ENCODE results near the gene ATP5PD. TPM values are rescaled to one million over a fixed set of nuclear protein-coding genes. Genes with fewer than 3 reads are reported as not detected.

ATP5PD gene
- total RNA-seq, 3 donors from 2014 or later = 190 to 268 (median 222) TPM

GRCh38 chr17:75005291-75005690 is 41.5 kb downstream of the ATP5PD start:
- H3K36me3 ChIP-seq = no peaks in the 10 kb centered on the region
- no peaks in the 10 kb centered on the region for H3K4me1 ChIP-seq
- no peaks in the 10 kb centered on the region for H3K27me3 ChIP-seq
- no peak for DNase-seq (ENCODE audit: low spot score in 2 of 2)
- no peaks in the 10 kb centered on the region for H3K9me3 ChIP-seq
- intact Hi-C loops (cut with DNase I; ENCODE audit: low total_unique reads) = no loop called here
- TF ChIP-seq POLR2A (IDR thresholded peaks at IDR 0.05) (no peak), CTCF (IDR thresholded peaks at IDR 0.05) (no peak), POLR2AphosphoS5 (IDR thresholded peaks at IDR 0.05) (no peak)
- H3K27ac ChIP-seq = no peak overlapping the region
- H3K4me3 ChIP-seq = no peak overlapping the region

GRCh38 chr17:75004371-75004770 is 42.4 kb downstream of the ATP5PD start:
- no peaks in the 10 kb centered on the region for H3K36me3 ChIP-seq
- no peaks in the 10 kb centered on the region for H3K4me1 ChIP-seq
- TF ChIP-seq POLR2AphosphoS5 (IDR thresholded peaks at IDR 0.05) (no peak), CTCF (IDR thresholded peaks at IDR 0.05) (no peak), POLR2A (IDR thresholded peaks at IDR 0.05) (no peak)
- intact Hi-C loops (cut with DNase I; ENCODE audit: low total_unique reads) = no loop called here
- no peak for DNase-seq (ENCODE audit: low spot score in 2 of 2)
- H3K27me3 ChIP-seq = no peaks in the 10 kb centered on the region
- no peaks in the 10 kb centered on the region for H3K9me3 ChIP-seq
- no peak overlapping the region for H3K27ac ChIP-seq
- H3K4me3 ChIP-seq = no peak overlapping the region

- no peaks in the 10 kb centered on the region for H3K27me3 ChIP-seq
- H3K27ac ChIP-seq = no peak overlapping the region
- DNase-seq (ENCODE audit: low spot score in 2 of 2) = no peak
- no peaks in the 10 kb centered on the region for H3K9me3 ChIP-seq
- intact Hi-C loops (cut with DNase I; ENCODE audit: low total_unique reads) = loop anchor here (2.0 kb wide), 1 partner anchor 17 kb away; no protein-coding TSS in a partner anchor
- H3K4me1 ChIP-seq = no peaks in the 10 kb centered on the region
- no peak overlapping the region for H3K4me3 ChIP-seq
- no peaks in the 10 kb centered on the region for H3K36me3 ChIP-seq
- no peak for TF ChIP-seq POLR2A (IDR thresholded peaks at IDR 0.05)
- TF ChIP-seq CTCF (IDR thresholded peaks at IDR 0.05) = no peak
- no peak for TF ChIP-seq POLR2AphosphoS5 (IDR thresholded peaks at IDR 0.05)
Measured at GRCh38 chr17:75003957-75004355, 42.8 kb downstream of the ATP5PD start.

GRCh38 chr17:75003070-75003956 is 43.5 kb downstream of the ATP5PD start:
- H3K4me1 ChIP-seq = no peaks in the 10 kb centered on the region

More at GRCh38 chr17:75003070-75003956, 43.5 kb downstream of the ATP5PD start:
- no peak for DNase-seq (ENCODE audit: low spot score in 2 of 2)
- TF ChIP-seq CTCF (IDR thresholded peaks at IDR 0.05) (no peak), POLR2A (IDR thresholded peaks at IDR 0.05) (no peak), POLR2AphosphoS5 (IDR thresholded peaks at IDR 0.05) (no peak)
- Histone ChIP-seq H3K27me3 (no peaks in the 10 kb centered on the region), H3K27ac (no peak overlapping the region), H3K9me3 (no peaks in the 10 kb centered on the region), H3K4me3 (no peak overlapping the region), H3K36me3 (no peaks in the 10 kb centered on the region)
- intact Hi-C loops (cut with DNase I; ENCODE audit: low total_unique reads) = loop anchor here (2.0 kb wide), 1 partner anchor 17 kb away; no protein-coding TSS in a partner anchor

All from breast epithelium (tissue), 4 donors.